IPS DF 19.7 (cell line): ENCODE measurements around the gene RPL29.

Source experiments
- DNase-seq: peaks from one replicate; pipeline ENCODE4 v3.0.0-alpha.2; 2013; ENCODE audit warnings: low read depth, low spot score

The RPL29 gene

GRCh38 chr3:52026041-52026440 is 30.3 kb upstream of the RPL29 start:
- no peak for DNase-seq

- DNase-seq = no peak
These were observed 29.8 kb upstream of the RPL29 start for GRCh38 chr3:52025453-52025852.

GRCh38 chr3:52024765-52025452 is 29.2 kb upstream of the RPL29 start:
- DNase-seq = no peak

GRCh38 chr3:52023860-52024764 is 28.4 kb upstream of the RPL29 start:
- DNase-seq = no peak

GRCh38 chr3:52023101-52023770 is 27.5 kb upstream of the RPL29 start:
- DNase-seq = no peak

- no peak for DNase-seq
These were observed 26.8 kb upstream of the RPL29 start for GRCh38 chr3:52022323-52023100.

GRCh38 chr3:52021489-52022268 is 26.0 kb upstream of the RPL29 start:
- DNase-seq = no peak

- no peak for DNase-seq
These were observed 25.1 kb upstream of the RPL29 start for GRCh38 chr3:52020796-52021195.

- no peak for DNase-seq
These were observed 23.8 kb upstream of the RPL29 start for GRCh38 chr3:52019352-52020080.

GRCh38 chr3:52018319-52019000 is 22.8 kb upstream of the RPL29 start:
- no peak for DNase-seq

- DNase-seq = no peak
These were observed 21.9 kb upstream of the RPL29 start for GRCh38 chr3:52017586-52017985.

GRCh38 chr3:52015438-52016228 is 19.9 kb upstream of the RPL29 start:
- DNase-seq = no peak

GRCh38 chr3:52014613-52015012 is 18.9 kb upstream of the RPL29 start:
- peak; percentile 38 for DNase-seq

GRCh38 chr3:52013802-52014598 is 18.3 kb upstream of the RPL29 start:
- DNase-seq = no peak

- DNase-seq = no peak
These were observed 17.0 kb upstream of the RPL29 start for GRCh38 chr3:52012699-52013098.

- DNase-seq = no peak
These were observed 14.7 kb upstream of the RPL29 start for GRCh38 chr3:52010431-52010830.

- DNase-seq = no peak
These were observed 11.6 kb upstream of the RPL29 start for GRCh38 chr3:52007291-52007690.

GRCh38 chr3:52006820-52007133 is 11.1 kb upstream of the RPL29 start:
- no peak for DNase-seq
